WTC11 (cell line): ENCODE results near the gene OR51T1. TPM values are rescaled to one million over a fixed set of nuclear protein-coding genes. Genes with fewer than 3 reads are reported as not detected.

Experiments used
- ATAC-seq: fragments of 200-7000 bp; cut with Tn5 transposase; 2 replicates; pipeline ENCODE4 v1.10.0; 2021; ENCODE audit warnings: mild to moderate bottlenecking, moderate library complexity
- Bru-seq: library from RNA; stranded (reverse); fragments of 400-500 nt; gene quantifications from one replicate; lab custom pipeline; 2021; lab: Mats Ljungman, UMichigan
- CTCF ChIA-PET: fragments of 300-600 bp; sonication (Branson Sonifier 250); formaldehyde crosslinking; loops from one replicate; lab custom pipeline; 2021; ENCODE audit warnings: antibody characterized with exemption; lab: Charles Lee
- POLR2A ChIA-PET: fragments of 350-600 bp; sonication (Branson Sonifier 250); formaldehyde crosslinking; loops from one replicate; lab custom pipeline; 2021; ENCODE audit warnings: antibody characterized with exemption; lab: Charles Lee
- DNase-seq: peaks from one replicate; pipeline ENCODE4 v3.0.0; 2021; ENCODE audit warnings: low spot score
- H3K27ac Mint-ChIP-seq: 2 replicates; pipeline ENCODE4 v1.8.0; 2021; ENCODE audit warnings: mixed read lengths
- H3K27me3 Mint-ChIP-seq: 2 replicates; pipeline ENCODE4 v1.8.0; 2021; ENCODE audit warnings: low read depth, mild to moderate bottlenecking, moderate library complexity, mixed read lengths
- H3K36me3 Mint-ChIP-seq: 2 replicates; pipeline ENCODE4 v1.8.0; 2021; ENCODE audit warnings: mixed read lengths
- H3K4me1 Mint-ChIP-seq: 2 replicates; pipeline ENCODE4 v1.8.0; 2022; ENCODE audit warnings: mixed read lengths
- H3K4me3 Mint-ChIP-seq: 2 replicates; pipeline ENCODE4 v1.8.0; 2021; ENCODE audit warnings: mild to moderate bottlenecking, moderate library complexity, mixed read lengths
- H3K9me3 Mint-ChIP-seq: 2 replicates; pipeline ENCODE4 v1.8.0; 2021; ENCODE audit warnings: mixed read lengths
- ATF2 ChIP-seq: sonication (generic); formaldehyde crosslinking; IDR thresholded peaks from 2 replicates; pipeline ENCODE4 v1.8.1; 2022; ENCODE audit warnings: low read depth, missing genetic modification reagents, borderline replicate concordance
- CREM ChIP-seq: sonication (generic); formaldehyde crosslinking; IDR thresholded peaks from 2 replicates; pipeline ENCODE4 v1.8.1; 2022; ENCODE audit warnings: mild to moderate bottlenecking, missing genetic modification reagents, moderate library complexity
- E2F4 ChIP-seq: sonication (generic); formaldehyde crosslinking; IDR thresholded peaks from 2 replicates; pipeline ENCODE4 v1.8.1; 2022; ENCODE audit warnings: low read depth, mild to moderate bottlenecking, moderate library complexity, missing genetic modification reagents, borderline replicate concordance
- ELF4 ChIP-seq: sonication (generic); formaldehyde crosslinking; IDR thresholded peaks from 2 replicates; pipeline ENCODE4 v1.8.1; 2022; ENCODE audit warnings: low read depth, mild to moderate bottlenecking, moderate library complexity, missing genetic modification reagents
- ETV6 ChIP-seq: sonication (generic); formaldehyde crosslinking; IDR thresholded peaks from 2 replicates; pipeline ENCODE4 v1.8.1; 2022; ENCODE audit warnings: mild to moderate bottlenecking, missing genetic modification reagents
- FOXK1 ChIP-seq: sonication (generic); formaldehyde crosslinking; IDR thresholded peaks from 2 replicates; pipeline ENCODE4 v1.8.0; 2022; ENCODE audit warnings: mild to moderate bottlenecking, moderate library complexity, missing genetic modification reagents
- MLX ChIP-seq: sonication (generic); formaldehyde crosslinking; IDR thresholded peaks from 2 replicates; pipeline ENCODE4 v1.8.1; 2023; ENCODE audit warnings: mild to moderate bottlenecking, missing genetic modification reagents, moderate library complexity
- NR2C2 ChIP-seq: sonication (generic); formaldehyde crosslinking; IDR thresholded peaks from 2 replicates; pipeline ENCODE4 v1.8.0; 2022; ENCODE audit warnings: mild to moderate bottlenecking, missing genetic modification reagents
- PREB ChIP-seq: sonication (generic); formaldehyde crosslinking; IDR thresholded peaks from 2 replicates; pipeline ENCODE4 v1.8.1; 2022; ENCODE audit warnings: mild to moderate bottlenecking, missing genetic modification reagents, moderate library complexity, borderline replicate concordance
- RORB ChIP-seq: fragments of 250-450 bp; sonication (Bioruptor Pico); IDR thresholded peaks from 2 replicates; pipeline ENCODE4 v1.9.0; 2021; ENCODE audit warnings: mild to moderate bottlenecking
- TEAD4 ChIP-seq: sonication (generic); formaldehyde crosslinking; IDR thresholded peaks from 2 replicates; pipeline ENCODE4 v1.8.0; 2022; ENCODE audit warnings: mild to moderate bottlenecking, missing genetic modification reagents
- ZBTB21 ChIP-seq: sonication (generic); formaldehyde crosslinking; IDR thresholded peaks from 2 replicates; pipeline ENCODE4 v1.8.1; 2023; ENCODE audit warnings: mild to moderate bottlenecking, missing genetic modification reagents, borderline replicate concordance
- ZNF219 ChIP-seq: sonication (generic); formaldehyde crosslinking; IDR thresholded peaks from 2 replicates; pipeline ENCODE4 v1.8.0; 2023; ENCODE audit warnings: missing genetic modification reagents, mild to moderate bottlenecking, borderline replicate concordance
- ZNF232 ChIP-seq: sonication (generic); formaldehyde crosslinking; IDR thresholded peaks from 2 replicates; pipeline ENCODE4 v1.8.0; 2022; ENCODE audit warnings: mild to moderate bottlenecking, missing genetic modification reagents
- ZNF281 ChIP-seq: sonication (generic); formaldehyde crosslinking; IDR thresholded peaks from 2 replicates; pipeline ENCODE4 v1.8.0; 2023; ENCODE audit warnings: mild to moderate bottlenecking, missing genetic modification reagents
- ZNF416 ChIP-seq: fragments of 250-450 bp; sonication (Bioruptor Pico); IDR thresholded peaks from 2 replicates; pipeline ENCODE4 v1.9.0; 2021; ENCODE audit warnings: mild to moderate bottlenecking, inconsistent platforms
- long read RNA-seq, 3 experiments: library from RNA in 1 of 3; library from capped mRNA in 1 of 3; library from polyadenylated mRNA in 1 of 3; unstranded in 2 of 3; stranded (forward) in 1 of 3; transcript quantifications; one replicate each; pipeline ENCODE4 v2.0.0, GENCODE V29; 2021
- total RNA-seq: library from RNA; stranded (reverse); gene quantifications from 3 replicates; pipeline ENCODE4 v1.2.3, GENCODE V29; 2021

OR51T1 gene
- total RNA-seq (not detected in 3 replicates), Bru-seq, nascent RNA (not detected)
- long read RNA-seq, experiment 1, result 0 reads
- long read RNA-seq, experiment 2, result 0 reads
- long read RNA-seq, experiment 3, result 0 reads

GRCh38 chr11:4881860-4882500 lies at the start of gene OR51T1:
TSS of gene OR51T1 (plus strand) at chr11:4881900. CDS start at chr11:4881900, 0 bp downstream.
- no peaks in the 10 kb centered on the region for H3K4me1 Mint-ChIP-seq
- no peak for TF ChIP-seq TEAD4 (CRISPR knock-in tag)
- TF ChIP-seq ATF2 (CRISPR knock-in tag), result no peak
- ChIA-PET POLR2A (no interaction called here), CTCF (no interaction called here)
- H3K4me3 Mint-ChIP-seq, result no peak within 1 kb of the TSS
- H3K27ac Mint-ChIP-seq, result no peak within 1 kb of the TSS
- no peaks in the 10 kb centered on the region; the same call in none of the 2 replicates for H3K27me3 Mint-ChIP-seq
- DNase-seq (no peak), ATAC-seq (no peak)
- no peaks in the 10 kb centered on the region for H3K36me3 Mint-ChIP-seq
- H3K9me3 Mint-ChIP-seq, result no peaks in the 10 kb centered on the region

GRCh38 chr11:4839851-4840549 lies 41.7 kb upstream of the OR51T1 start:
- DNase-seq (no peak), ATAC-seq (peak; percentile 78)
- Mint-ChIP-seq H3K4me3 (no peak overlapping the region), H3K4me1 (no peaks in the 10 kb centered on the region), H3K27ac (no peak overlapping the region), H3K36me3 (no peaks in the 10 kb centered on the region), H3K27me3 (no peaks in the 10 kb centered on the region; the same call in 1 of the 2 replicates), H3K9me3 (peaks cover 18% of the 10 kb centered on the region)
- ChIA-PET CTCF (interaction anchor here (1.0 kb wide), 1 partner anchor 14 kb away, joined by 4 read pairs; no protein-coding TSS in a partner anchor), POLR2A (no interaction called here)
- no peak for TF ChIP-seq ZNF281
- no peak for TF ChIP-seq E2F4 (CRISPR knock-in tag)
- no peak for TF ChIP-seq PREB (CRISPR knock-in tag)
- no peak for TF ChIP-seq NR2C2 (CRISPR knock-in tag)
- no peak for TF ChIP-seq RORB (CRISPR knock-in tag)

- Mint-ChIP-seq H3K36me3 (no peaks in the 10 kb centered on the region), H3K27me3 (no peaks in the 10 kb centered on the region; the same call in 1 of the 2 replicates), H3K9me3 (peaks cover 3% of the 10 kb centered on the region), H3K27ac (no peak within 1 kb of the TSS), H3K4me1 (no peaks in the 10 kb centered on the region), H3K4me3 (no peak within 1 kb of the TSS)
- POLR2A ChIA-PET, result no interaction called here
- DNase-seq (no peak), ATAC-seq (peak; percentile 51; the same call in 1 of the 2 replicates)
- CTCF ChIA-PET, result no interaction called here
- TF ChIP-seq ZNF232 (CRISPR knock-in tag) (no peak), FOXK1 (no peak), ZNF219 (CRISPR knock-in tag) (no peak), ZNF281 (no peak), ETV6 (no peak), ZBTB21 (CRISPR knock-in tag) (no peak), MLX (CRISPR knock-in tag) (no peak), ELF4 (CRISPR knock-in tag) (no peak), ZNF416 (CRISPR knock-in tag) (no peak), ATF2 (CRISPR knock-in tag) (no peak), CREM (CRISPR knock-in tag) (no peak), NR2C2 (CRISPR knock-in tag) (no peak), RORB (CRISPR knock-in tag) (no peak)
These were observed 32.7 kb upstream of the OR51T1 start, which contains the start of gene OR51S1 for GRCh38 chr11:4848908-4849532. TSS of gene OR51S1 (minus strand) at chr11:4849208. CDS start at chr11:4849208, 0 bp downstream.
